ENCODE data around the gene PTPN1. TPM values are rescaled to one million over a fixed set of nuclear protein-coding genes. Genes with fewer than 3 reads are reported as not detected.
A peak's percentile ranks its signal among the peaks of the same experiment; 100 is the strongest.

Gene PTPN1
- total RNA-seq, 6 experiments from 2014 or later, result 37.8 to 46.5 (median 45.2) TPM

GRCh38 chr20:50484271-50484976 lies 25.8 kb upstream of the PTPN1 start:
- TF ChIP-seq, protein P1, sequence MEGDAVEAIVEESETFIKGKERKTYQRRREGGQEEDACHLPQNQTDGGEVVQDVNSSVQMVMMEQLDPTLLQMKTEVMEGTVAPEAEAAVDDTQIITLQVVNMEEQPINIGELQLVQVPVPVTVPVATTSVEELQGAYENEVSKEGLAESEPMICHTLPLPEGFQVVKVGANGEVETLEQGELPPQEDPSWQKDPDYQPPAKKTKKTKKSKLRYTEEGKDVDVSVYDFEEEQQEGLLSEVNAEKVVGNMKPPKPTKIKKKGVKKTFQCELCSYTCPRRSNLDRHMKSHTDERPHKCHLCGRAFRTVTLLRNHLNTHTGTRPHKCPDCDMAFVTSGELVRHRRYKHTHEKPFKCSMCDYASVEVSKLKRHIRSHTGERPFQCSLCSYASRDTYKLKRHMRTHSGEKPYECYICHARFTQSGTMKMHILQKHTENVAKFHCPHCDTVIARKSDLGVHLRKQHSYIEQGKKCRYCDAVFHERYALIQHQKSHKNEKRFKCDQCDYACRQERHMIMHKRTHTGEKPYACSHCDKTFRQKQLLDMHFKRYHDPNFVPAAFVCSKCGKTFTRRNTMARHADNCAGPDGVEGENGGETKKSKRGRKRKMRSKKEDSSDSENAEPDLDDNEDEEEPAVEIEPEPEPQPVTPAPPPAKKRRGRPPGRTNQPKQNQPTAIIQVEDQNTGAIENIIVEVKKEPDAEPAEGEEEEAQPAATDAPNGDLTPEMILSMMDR (IDR thresholded peaks at IDR 0.05), result peak; percentile 18; the same call in 1 of the 2 replicates
- H3K27me3 Mint-ChIP-seq (ENCODE audit: insufficient read depth), result peaks cover 5% of the 10 kb centered on the region; the same call in 1 of the 2 replicates
- peak overlapping the region; percentile 95 for H3K27ac Mint-ChIP-seq
- H3K36me3 Mint-ChIP-seq (ENCODE audit: low read depth), result no peaks in the 10 kb centered on the region; the same call in 1 of the 2 replicates
- peaks cover 20% of the 10 kb centered on the region for H3K4me1 Mint-ChIP-seq (ENCODE audit: low read depth)
- H3K9me3 Mint-ChIP-seq, result no peaks in the 10 kb centered on the region
- H3K4me3 Mint-ChIP-seq, result peak overlapping the region; percentile 91; the same call in 1 of the 2 replicates
- no peak for DNase-seq

- no peak overlapping the region for H3K4me3 Mint-ChIP-seq
- H3K36me3 Mint-ChIP-seq (ENCODE audit: low read depth), result no peaks in the 10 kb centered on the region; the same call in 1 of the 2 replicates
- no peaks in the 10 kb centered on the region for H3K9me3 Mint-ChIP-seq
- DNase-seq, result no peak
- no peak overlapping the region for H3K27ac Mint-ChIP-seq
- H3K4me1 Mint-ChIP-seq (ENCODE audit: low read depth), result peaks cover 35% of the 10 kb centered on the region
- H3K27me3 Mint-ChIP-seq (ENCODE audit: insufficient read depth), result peaks cover 3% of the 10 kb centered on the region; the same call in 1 of the 2 replicates
- TF ChIP-seq, protein P1 (IDR thresholded peaks at IDR 0.05), result no peak
Measured at GRCh38 chr20:50487397-50487796, 22.8 kb upstream of the PTPN1 start.

DNA sequence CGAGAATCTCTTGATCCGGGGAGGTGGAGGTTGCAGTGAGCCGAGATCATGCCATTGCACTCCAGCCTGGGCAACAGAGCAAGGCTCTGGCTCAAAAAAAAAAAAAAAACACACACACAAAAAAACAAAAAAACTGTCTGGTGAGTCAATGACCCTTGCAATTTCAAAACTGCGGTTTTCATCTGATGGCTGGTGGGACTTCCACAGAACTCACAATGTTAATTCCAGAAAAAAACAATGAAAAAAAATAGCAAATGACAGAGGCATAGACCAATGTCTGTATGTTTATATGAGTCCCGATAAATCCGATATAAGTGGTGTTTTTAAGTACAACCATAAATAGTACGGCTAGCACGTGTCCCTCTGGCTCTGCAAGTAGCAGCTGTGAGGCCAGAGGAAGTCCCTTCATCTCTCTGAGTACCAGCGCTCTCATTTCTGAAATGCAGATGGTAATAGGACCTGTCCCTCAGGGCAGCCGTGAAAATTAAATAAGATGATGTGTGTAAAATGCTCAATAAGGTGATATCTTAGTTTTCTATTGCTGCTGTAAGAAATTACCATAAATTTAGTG lies 21.9 kb upstream of the PTPN1 start:
- H3K4me3 Mint-ChIP-seq, result no peak overlapping the region
- no peaks in the 10 kb centered on the region; the same call in 1 of the 2 replicates for H3K36me3 Mint-ChIP-seq (ENCODE audit: low read depth)
- TF ChIP-seq, protein P1 (IDR thresholded peaks at IDR 0.05), result no peak
- H3K27ac Mint-ChIP-seq, result no peak overlapping the region; the same call in 1 of the 2 replicates
- no peak for DNase-seq
- H3K9me3 Mint-ChIP-seq, result no peaks in the 10 kb centered on the region
- peaks cover 36% of the 10 kb centered on the region for H3K4me1 Mint-ChIP-seq (ENCODE audit: low read depth)
- peaks cover 3% of the 10 kb centered on the region; the same call in 1 of the 2 replicates for H3K27me3 Mint-ChIP-seq (ENCODE audit: insufficient read depth)

DNA sequence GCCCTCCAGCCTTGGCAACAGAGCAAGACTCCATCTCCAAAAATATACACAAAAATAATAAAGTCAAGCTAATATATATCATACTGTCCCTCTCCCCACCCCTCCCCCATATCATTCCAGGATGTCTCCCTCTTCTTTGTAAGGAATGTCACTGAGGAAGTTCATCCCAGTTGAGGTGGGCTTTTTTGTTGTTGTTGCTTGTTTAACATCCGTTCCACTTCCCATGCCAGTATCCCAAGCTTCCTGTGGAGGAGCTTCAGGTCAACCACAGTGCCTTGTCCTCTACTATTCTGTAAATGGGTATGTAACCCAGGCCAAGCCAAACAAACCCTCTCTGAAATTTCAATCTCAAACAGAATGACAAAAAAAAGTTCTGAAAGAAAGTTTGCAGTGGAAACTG lies 19.0 kb upstream of the PTPN1 start:
- no peak overlapping the region for H3K4me3 Mint-ChIP-seq
- no peaks in the 10 kb centered on the region for H3K9me3 Mint-ChIP-seq
- TF ChIP-seq, protein P1 (IDR thresholded peaks at IDR 0.05), result no peak
- H3K4me1 Mint-ChIP-seq (ENCODE audit: low read depth), result peaks cover 44% of the 10 kb centered on the region
- H3K27me3 Mint-ChIP-seq (ENCODE audit: insufficient read depth), result no peaks in the 10 kb centered on the region
- H3K27ac Mint-ChIP-seq, result no peak overlapping the region
- no peaks in the 10 kb centered on the region for H3K36me3 Mint-ChIP-seq (ENCODE audit: low read depth)
- no peak for DNase-seq

DNA sequence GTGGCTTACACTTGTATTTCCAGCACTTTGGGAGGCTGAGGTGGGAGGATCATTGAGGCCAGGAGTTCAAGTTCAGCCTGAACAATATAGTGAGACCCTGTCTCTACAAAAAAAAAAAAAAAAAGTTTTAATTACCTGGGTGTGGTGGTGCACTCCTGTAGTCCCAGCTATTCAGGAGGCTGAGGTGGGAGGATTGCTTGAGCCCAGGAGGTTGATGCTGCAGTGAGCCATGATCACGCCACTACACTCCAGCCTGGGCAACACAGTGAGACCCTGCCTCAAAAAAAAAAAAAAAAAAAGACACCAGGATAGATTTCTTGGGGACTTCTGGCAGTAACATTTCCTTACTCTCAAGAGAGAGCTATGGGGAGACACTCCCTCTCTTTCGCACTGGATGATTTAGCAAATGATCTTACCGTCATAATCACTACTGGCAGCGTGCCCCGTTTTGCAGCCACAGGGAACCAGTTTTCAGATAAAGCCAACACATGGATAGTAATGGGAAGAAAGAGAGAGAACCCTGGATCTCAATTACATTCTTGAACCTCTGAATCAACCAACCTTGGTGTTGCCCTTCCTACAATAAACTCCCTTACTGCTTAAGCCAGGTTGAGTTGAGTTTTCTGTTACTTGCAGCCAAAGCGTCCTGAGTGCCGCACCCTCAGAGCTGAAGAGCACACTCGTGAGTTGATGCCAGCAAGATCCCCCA lies 18.1 kb upstream of the PTPN1 start:
- Mint-ChIP-seq H3K27ac (peak overlapping the region; percentile 71; the same call in 1 of the 2 replicates), H3K4me1 (ENCODE audit: low read depth) (peaks cover 53% of the 10 kb centered on the region), H3K27me3 (ENCODE audit: insufficient read depth) (no peaks in the 10 kb centered on the region), H3K36me3 (ENCODE audit: low read depth) (no peaks in the 10 kb centered on the region), H3K4me3 (no peak overlapping the region), H3K9me3 (no peaks in the 10 kb centered on the region)
- DNase-seq, result no peak
- TF ChIP-seq, protein P1 (IDR thresholded peaks at IDR 0.05), result no peak

Measured in HFFc6 (cell line).